H1 (cell line): ENCODE measurements around the gene FLOT1. TPM values are rescaled to one million over a fixed set of nuclear protein-coding genes. Genes with fewer than 3 reads are reported as not detected.

Source experiments
- CTCF ChIA-PET: fragments of 300-600 bp; sonication (Branson Sonifier 250); formaldehyde crosslinking; loops from one replicate; lab custom pipeline; 2021; ENCODE audit not compliant: partially characterized antibody; lab: Charles Lee
- POLR2A ChIA-PET: fragments of 300-600 bp; sonication (Branson Sonifier 250); formaldehyde crosslinking; loops from one replicate; lab custom pipeline; 2021; ENCODE audit warnings: inconsistent platforms; ENCODE audit not compliant: partially characterized antibody; lab: Charles Lee
- DNase-seq, 2 experiments: peaks; one replicate each; pipeline versions ENCODE4 v3.0.0 to v3.0.0-alpha.2; 2010 to 2022; ENCODE audit warnings: low spot score in 2 of 2, low read depth in 1 of 2, mixed read lengths in 1 of 2
- FAIRE-seq: peaks from 2 replicates; lab custom pipeline; 2011; peaks lifted over from hg19 to GRCh38; lab: Jason Lieb, UNC
- H2AFZ ChIP-seq: 2 replicates; pipeline ENCODE4 v1.8.1; 2012; ENCODE audit warnings: low read length, inconsistent platforms
- H2AK5ac ChIP-seq: 2 replicates; pipeline ENCODE4 v1.6.1; 2013; ENCODE audit warnings: low read depth, low read length
- H2BK120ac ChIP-seq: replicated peaks from 2 replicates; pipeline ENCODE3; 2013; ENCODE audit warnings: low read depth, low read length, inconsistent platforms
- H2BK12ac ChIP-seq: 2 replicates; pipeline ENCODE4 v1.6.1; 2013; ENCODE audit warnings: low read depth, low read length
- H2BK15ac ChIP-seq: 2 replicates; pipeline ENCODE4 v1.6.1; 2013; ENCODE audit warnings: low read length
- H2BK20ac ChIP-seq: 2 replicates; pipeline ENCODE4 v1.6.1; 2013; ENCODE audit warnings: low read length
- H2BK5ac ChIP-seq: 2 replicates; pipeline ENCODE4 v1.6.1; 2013; ENCODE audit warnings: low read depth, low read length
- H3K14ac ChIP-seq: 2 replicates; pipeline ENCODE4 v1.6.1; 2013; ENCODE audit warnings: inconsistent platforms; ENCODE audit not compliant: insufficient read length
- H3K18ac ChIP-seq: 2 replicates; pipeline ENCODE4 v1.6.1; 2013; ENCODE audit warnings: low read length; ENCODE audit errors: extremely low read depth
- H3K23ac ChIP-seq: 2 replicates; pipeline ENCODE4 v1.6.1; 2013; ENCODE audit warnings: inconsistent platforms; ENCODE audit not compliant: insufficient read length
- H3K23me2 ChIP-seq: 2 replicates; pipeline ENCODE4 v1.6.1; 2013; ENCODE audit warnings: low read depth, low read length
- H3K27ac ChIP-seq: 2 replicates; pipeline ENCODE4 v1.6.1; 2011; ENCODE audit warnings: low read depth, low read length, inconsistent platforms
- H3K27me3 ChIP-seq, 4 experiments: replicated peaks in 1 of 4; 1 replicate in 1 of 4; 2 replicates in 3 of 4; pipeline versions ENCODE4 v1.6.1 to v1.8.1; 2011 to 2013; ENCODE audit warnings: low read length in 3 of 4, mild to moderate bottlenecking in 3 of 4, inconsistent platforms in 2 of 4, mixed read lengths in 2 of 4, moderate library complexity in 1 of 4; ENCODE audit not compliant: control insufficient read depth in 3 of 4, insufficient read depth in 3 of 4; ENCODE audit errors: extremely low read depth in 1 of 4
- H3K36me3 ChIP-seq, 4 experiments: 2 replicates each; pipeline versions ENCODE4 v1.6.1 to v1.8.1; 2011 to 2013; ENCODE audit warnings: mild to moderate bottlenecking in 4 of 4, low read length in 3 of 4, moderate library complexity in 2 of 4, control low read depth in 1 of 4, inconsistent platforms in 1 of 4; ENCODE audit not compliant: insufficient read depth in 4 of 4, control insufficient read depth in 2 of 4
- H3K4ac ChIP-seq: replicated peaks from 2 replicates; pipeline ENCODE3; 2013; ENCODE audit warnings: low read length, low read depth, mixed read lengths, inconsistent platforms; ENCODE audit not compliant: insufficient read length
- H3K4me1 ChIP-seq, 4 experiments: replicated peaks in 1 of 4; 1 replicate in 1 of 4; 2 replicates in 3 of 4; pipeline versions ENCODE4 v1.6.1 to v1.8.1; 2011 to 2013; ENCODE audit warnings: low read length in 3 of 4, inconsistent platforms in 2 of 4, mixed read lengths in 1 of 4; ENCODE audit not compliant: insufficient read depth in 4 of 4, control insufficient read depth in 3 of 4
- H3K4me2 ChIP-seq, 2 experiments: 2 replicates each; pipeline versions ENCODE4 v1.6.1 to v1.8.1; 2011 to 2013; ENCODE audit warnings: low read depth in 2 of 2, low read length in 2 of 2, control low read depth in 1 of 2, inconsistent platforms in 1 of 2, mild to moderate bottlenecking in 1 of 2; ENCODE audit not compliant: insufficient read depth in 1 of 2
- H3K4me3 ChIP-seq, 4 experiments: fragments of 200-600, 300-600 bp in 1 of 4; sonication (generic), shearing (Covaris generic), sonication (Bioruptor Twin) in 1 of 4; 2 replicates each; pipeline versions ENCODE4 v1.5.1 to v1.8.1; 2011 to 2016; ENCODE audit warnings: low read length in 4 of 4, low read depth in 3 of 4, control low read depth in 2 of 4, inconsistent platforms in 2 of 4, mild to moderate bottlenecking in 2 of 4, mixed read lengths in 1 of 4, moderate library complexity in 1 of 4; ENCODE audit not compliant: insufficient read depth in 2 of 4; ENCODE audit errors: extremely low read depth in 1 of 4
- H3K56ac ChIP-seq: replicated peaks from 2 replicates; pipeline ENCODE3; 2013; ENCODE audit warnings: low read depth, mild to moderate bottlenecking, mixed read lengths, low read length, inconsistent platforms; ENCODE audit not compliant: insufficient read length
- H3K79me1 ChIP-seq: 2 replicates; pipeline ENCODE4 v1.6.1; 2013; ENCODE audit warnings: low read depth, low read length, control low read depth
- H3K79me2 ChIP-seq, 2 experiments: 2 replicates each; pipeline versions ENCODE4 v1.6.1 to v1.8.1; 2012 to 2013; ENCODE audit warnings: low read length in 2 of 2, mild to moderate bottlenecking in 2 of 2, inconsistent platforms in 1 of 2; ENCODE audit not compliant: insufficient read depth in 2 of 2, control insufficient read depth in 1 of 2
- H3K9ac ChIP-seq, 4 experiments: replicated peaks in 1 of 4; 1 replicate in 1 of 4; 2 replicates in 3 of 4; pipeline versions ENCODE4 v1.6.1 to v1.8.1; 2011 to 2013; ENCODE audit warnings: low read depth in 3 of 4, low read length in 3 of 4, control low read depth in 2 of 4, mild to moderate bottlenecking in 2 of 4, moderate library complexity in 2 of 4, inconsistent platforms in 1 of 4; ENCODE audit errors: extremely low read depth in 1 of 4
- H3K9me3 ChIP-seq, 2 experiments: 2 replicates each; pipeline versions ENCODE4 v1.6.1 to v1.8.1; 2012 to 2013; ENCODE audit warnings: mild to moderate bottlenecking in 2 of 2, moderate library complexity in 2 of 2, control low read depth in 1 of 2, inconsistent platforms in 1 of 2, low read depth in 1 of 2, low read length in 1 of 2, mixed read lengths in 1 of 2; ENCODE audit not compliant: insufficient read depth in 2 of 2
- H4K20me1 ChIP-seq, 2 experiments: replicated peaks in 1 of 2; 2 replicates each; pipeline versions ENCODE3 to v1.8.1; 2011 to 2013; ENCODE audit warnings: inconsistent platforms in 2 of 2, low read length in 2 of 2, mild to moderate bottlenecking in 1 of 2; ENCODE audit not compliant: insufficient read depth in 2 of 2, control insufficient read depth in 1 of 2
- H4K5ac ChIP-seq: 2 replicates; pipeline ENCODE4 v1.6.1; 2013; ENCODE audit warnings: low read length, low read depth, mixed read lengths, inconsistent platforms; ENCODE audit not compliant: insufficient read length
- H4K8ac ChIP-seq: 2 replicates; pipeline ENCODE4 v1.8.0; 2013; ENCODE audit warnings: mild to moderate bottlenecking, moderate library complexity, low read length, inconsistent platforms; ENCODE audit not compliant: insufficient read depth; ENCODE audit errors: extremely low read depth
- H4K91ac ChIP-seq: replicated peaks from 2 replicates; pipeline ENCODE3; 2013; ENCODE audit warnings: low read length, mixed read lengths, inconsistent platforms; ENCODE audit not compliant: insufficient read length
- ASH2L ChIP-seq: fragments of 200-600, 300-600 bp; sonication (generic); IDR thresholded peaks from one replicate; pipeline ENCODE4 v1.7.1; 2017; ENCODE audit warnings: low read length
- CBX8 ChIP-seq: fragments of 300-800, 300-1000 bp; sonication (generic); IDR thresholded peaks from 2 replicates; pipeline ENCODE4 v1.7.1; 2016; ENCODE audit warnings: low read depth, low read length, borderline replicate concordance
- CEBPB ChIP-seq: IDR thresholded peaks from 2 replicates; pipeline ENCODE4 v1.6.1; 2012; ENCODE audit warnings: low read depth, low read length
- CREB1 ChIP-seq: IDR thresholded peaks from 2 replicates; pipeline ENCODE4 v1.6.1; 2012; ENCODE audit warnings: inconsistent platforms
- FOSL1 ChIP-seq: IDR thresholded peaks from 2 replicates; pipeline ENCODE4 v1.6.1; 2011; ENCODE audit warnings: mild to moderate bottlenecking, low read depth, low read length, moderate library complexity; ENCODE audit not compliant: insufficient read depth
- NANOG ChIP-seq: IDR thresholded peaks from 2 replicates; pipeline ENCODE4 v1.6.1; 2011; ENCODE audit warnings: low read length, low read depth, mild to moderate bottlenecking, inconsistent platforms; ENCODE audit not compliant: insufficient read depth, poor library complexity, severe bottlenecking
- RBBP5 ChIP-seq: IDR thresholded peaks from 2 replicates; pipeline ENCODE4 v1.7.1; 2012; ENCODE audit warnings: low read depth, mild to moderate bottlenecking, inconsistent platforms, low read length, moderate library complexity, borderline replicate concordance
- RXRA ChIP-seq: IDR thresholded peaks from 2 replicates; pipeline ENCODE4 v1.6.1; 2011; ENCODE audit warnings: low read depth, mild to moderate bottlenecking, low read length, moderate library complexity; ENCODE audit not compliant: insufficient read depth
- SAP30 ChIP-seq: fragments of 300-600 bp; sonication (generic); IDR thresholded peaks from 2 replicates; pipeline ENCODE4 v1.7.1; 2012; ENCODE audit warnings: low read length, moderate library complexity, mild to moderate bottlenecking, inconsistent platforms; ENCODE audit not compliant: insufficient read depth, insufficient replicate concordance
- SRF ChIP-seq: IDR thresholded peaks from 2 replicates; pipeline ENCODE4 v1.6.1; 2011; ENCODE audit warnings: mild to moderate bottlenecking, low read depth, low read length, moderate library complexity
- SUZ12 ChIP-seq: fragments of 200-600 bp; sonication (generic); IDR thresholded peaks from 2 replicates; pipeline ENCODE4 v1.6.1; 2012; ENCODE audit warnings: mild to moderate bottlenecking, inconsistent platforms, low read length, moderate library complexity, mixed read lengths
- TBP ChIP-seq: IDR thresholded peaks from 2 replicates; pipeline ENCODE4 v1.6.1; 2011; ENCODE audit warnings: low read depth, low read length, improper control_type of control experiment
- TEAD4 ChIP-seq: IDR thresholded peaks from 2 replicates; pipeline ENCODE4 v1.6.1; 2012; ENCODE audit warnings: low read depth, low read length, inconsistent platforms, mixed read lengths
- WGBS, 2 experiments: shearing (Covaris generic) in 1 of 2; methylation state at CpG; one replicate each; pipeline versions ENCODE4 v1.1.6 to v1.1.7; 2013 to 2015; ENCODE audit warnings: low lambda C conversion rate in 2 of 2, mixed read lengths in 2 of 2, inconsistent platforms in 1 of 2, low coverage in 1 of 2, missing lambda C conversion rate in 1 of 2; ENCODE audit not compliant: insufficient replicate concordance in 2 of 2, insufficient coverage in 1 of 2, insufficient read length in 1 of 2; ENCODE audit errors: extremely low coverage in 1 of 2, missing lambda C conversion rate in 1 of 2; 5-methylcytosine and 5-hydroxymethylcytosine counted together
- polyA plus RNA-seq, 7 experiments: library from polyadenylated mRNA; depleted of rRNA in 3 of 7; stranded (reverse) in 5 of 7; unstranded in 2 of 7; fragments of >200 nt in 5 of 7; fragments of 200-250 nt in 2 of 7; gene quantifications; 1 replicate in 5 of 7; 2 replicates in 1 of 7; 4 replicates in 1 of 7; pipeline versions ENCODE4 v1.2.1 to v1.2.3, GENCODE V29; 2011 to 2013; ENCODE audit warnings: missing spikeins in 2 of 7, mixed read lengths in 2 of 7
- total RNA-seq: library from RNA; stranded (reverse); fragmentation: NEBNext Ultra II Directional; extraction: Animal tissue kit (Norgen Biotek cat#: 25700); gene quantifications from 2 replicates; pipeline ENCODE4 v1.2.1, GENCODE V29; 2021

FLOT1 gene
- total and polyA plus RNA-seq, 2 of the 8 experiments (the other 6 are each of a cell fraction or from before 2014, with no cell fraction given) = 87.5 to 88.1 TPM

DNA sequence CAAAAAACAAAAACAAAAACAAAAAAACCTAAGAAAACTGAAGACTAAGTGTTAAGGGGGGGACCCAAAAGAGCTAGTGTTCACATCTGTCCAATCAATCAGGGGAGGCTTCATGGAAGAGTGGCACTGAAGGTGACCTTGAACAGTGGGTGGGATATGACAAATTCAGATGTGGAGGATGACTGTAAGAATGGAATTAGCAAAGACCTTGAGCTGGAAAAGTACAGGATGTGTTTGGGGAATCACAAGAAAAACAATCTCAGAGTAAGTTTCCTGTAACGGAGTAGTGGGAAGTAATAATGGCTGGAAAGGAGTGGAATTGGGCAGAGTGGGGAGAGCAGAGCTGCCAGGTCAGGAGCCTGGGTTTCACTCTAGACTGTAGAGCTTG lies 4.8 kb upstream of the FLOT1 start:
- H3K23ac ChIP-seq = no peak overlapping the region
- H2BK15ac ChIP-seq = no peak overlapping the region
- H2AFZ ChIP-seq = no peak overlapping the region
- ChIA-PET CTCF (interaction anchor here (0.7 to 2.0 kb wide), 10 partner anchors 16 to 323 kb away, joined by 3 to 11 read pairs (median 3); no protein-coding TSS in a partner anchor), POLR2A (interaction anchor here (1.0 to 1.9 kb wide), 8 partner anchors 10 to 425 kb away, joined by 3 to 7 read pairs (median 4); no protein-coding TSS in a partner anchor)
- H3K79me2 ChIP-seq = no peaks in the 10 kb centered on the region
- H3K4me1 ChIP-seq = peaks cover 0 to 7% (median 2%) of the 10 kb centered on the region in 4 experiments; a peak in 5 of 7 replicates
- no peak overlapping the region for H4K8ac ChIP-seq
- no peaks in the 10 kb centered on the region for H3K36me3 ChIP-seq
- no peak overlapping the region for H3K4me2 ChIP-seq
- H3K14ac ChIP-seq = no peak overlapping the region
- FAIRE-seq = no peak
- no peak overlapping the region for H3K4ac ChIP-seq
- H3K4me3 ChIP-seq = no peak overlapping the region
- no peak for DNase-seq
- H2BK20ac ChIP-seq = no peak overlapping the region
- H3K79me1 ChIP-seq = no peaks in the 10 kb centered on the region
- H3K9ac ChIP-seq = no peak overlapping the region
- no peak overlapping the region for H3K27ac ChIP-seq
- H3K27me3 ChIP-seq = no peaks in the 10 kb centered on the region; a peak in 1 of 7 replicates
- no peak overlapping the region for H4K5ac ChIP-seq
- 88% methylated on average over 1 of the region's 1 CpG; no CpG with 5 or more reads in 1 of the 2 experiments for WGBS, 2 experiments
- no peak overlapping the region for H2BK12ac ChIP-seq
- H2BK5ac ChIP-seq = no peak overlapping the region
- peaks cover 0 to 1% of the 10 kb centered on the region in 2 experiments for H4K20me1 ChIP-seq
- H3K18ac ChIP-seq = no peak overlapping the region
- H4K91ac ChIP-seq = no peak overlapping the region
- H3K23me2 ChIP-seq = peaks cover 15% of the 10 kb centered on the region; the same call in 1 of the 2 replicates
- H3K9me3 ChIP-seq = no peaks in the 10 kb centered on the region
- H3K56ac ChIP-seq = no peak overlapping the region
- H2BK120ac ChIP-seq = no peak overlapping the region
- H2AK5ac ChIP-seq = no peak overlapping the region
- TF ChIP-seq RXRA = no peak
- TF ChIP-seq CBX8 = no peak
- no peak for TF ChIP-seq SAP30
- no peak for TF ChIP-seq ASH2L
- no peak for TF ChIP-seq SRF
- TF ChIP-seq RBBP5 = no peak
- TF ChIP-seq TBP = no peak
- no peak for TF ChIP-seq FOSL1
- no peak for TF ChIP-seq TEAD4
- no peak for TF ChIP-seq SUZ12
- TF ChIP-seq CREB1 = no peak
- TF ChIP-seq CEBPB = no peak
- TF ChIP-seq NANOG = no peak
